H9 (cell line): Measurements from ENCODE around the gene FXYD3. TPM values are rescaled to one million over a fixed set of nuclear protein-coding genes. Genes with fewer than 3 reads are reported as not detected.

Experiments
- DNase-seq: peaks from one replicate; pipeline ENCODE4 v3.0.0-alpha.2; 2017
- H2AFZ ChIP-seq: one replicate; pipeline ENCODE4 v1.6.1; 2013; ENCODE audit warnings: mild to moderate bottlenecking, low read length, control low read depth, moderate library complexity
- H2AK5ac ChIP-seq: 2 replicates; pipeline ENCODE4 v1.6.1; 2013; ENCODE audit warnings: low read length, control low read depth, mixed read lengths; ENCODE audit not compliant: insufficient read length
- H2BK120ac ChIP-seq: one replicate; pipeline ENCODE4 v1.6.1; 2013; ENCODE audit warnings: low read depth, mild to moderate bottlenecking, low read length, control low read depth, inconsistent platforms; ENCODE audit not compliant: poor library complexity, severe bottlenecking
- H2BK12ac ChIP-seq: 2 replicates; pipeline ENCODE4 v1.6.1; 2013; ENCODE audit warnings: low read length, control low read depth, mixed read lengths, low read depth; ENCODE audit not compliant: insufficient read length
- H2BK15ac ChIP-seq: 2 replicates; pipeline ENCODE4 v1.6.1; 2013; ENCODE audit warnings: low read depth, low read length, control low read depth
- H2BK20ac ChIP-seq: one replicate; pipeline ENCODE4 v1.6.1; 2013; ENCODE audit warnings: low read depth, mild to moderate bottlenecking, low read length, control low read depth, inconsistent platforms; ENCODE audit not compliant: poor library complexity, severe bottlenecking
- H2BK5ac ChIP-seq: 2 replicates; pipeline ENCODE4 v1.6.1; 2013; ENCODE audit warnings: low read length, control low read depth, mixed read lengths; ENCODE audit not compliant: insufficient read length
- H3K14ac ChIP-seq: 2 replicates; pipeline ENCODE4 v1.6.1; 2013; ENCODE audit warnings: low read length, control low read depth; ENCODE audit not compliant: insufficient read depth
- H3K18ac ChIP-seq: 2 replicates; pipeline ENCODE4 v1.6.1; 2013; ENCODE audit warnings: low read depth, mild to moderate bottlenecking, mixed read lengths, low read length, control low read depth; ENCODE audit not compliant: insufficient read length
- H3K23ac ChIP-seq: 2 replicates; pipeline ENCODE4 v1.6.1; 2013; ENCODE audit warnings: low read length, control low read depth, mixed read lengths, low read depth; ENCODE audit not compliant: insufficient read length
- H3K23me2 ChIP-seq: 2 replicates; pipeline ENCODE4 v1.6.1; 2013; ENCODE audit warnings: low read depth, mild to moderate bottlenecking, mixed read lengths, low read length, control low read depth; ENCODE audit not compliant: insufficient read length, poor library complexity, severe bottlenecking
- H3K27ac ChIP-seq: 2 replicates; pipeline ENCODE4 v1.5.1; 2013; ENCODE audit warnings: low read length, control low read depth, mixed read lengths, low read depth; ENCODE audit not compliant: insufficient read length
- H3K27me3 ChIP-seq: 2 replicates; pipeline ENCODE4 v1.6.1; 2013; ENCODE audit warnings: low read length, control low read depth, inconsistent platforms; ENCODE audit not compliant: insufficient read depth
- H3K4ac ChIP-seq: 2 replicates; pipeline ENCODE4 v1.6.1; 2013; ENCODE audit warnings: low read depth, mild to moderate bottlenecking, control low read depth, inconsistent platforms, low read length, moderate library complexity
- H3K4me1 ChIP-seq: 2 replicates; pipeline ENCODE4 v1.6.1; 2013; ENCODE audit warnings: low read length, control low read depth, inconsistent platforms; ENCODE audit not compliant: insufficient read depth
- H3K4me2 ChIP-seq: 2 replicates; pipeline ENCODE4 v1.6.1; 2013; ENCODE audit warnings: low read length, control low read depth, mixed read lengths; ENCODE audit not compliant: insufficient read length, insufficient read depth
- H3K56ac ChIP-seq: 2 replicates; pipeline ENCODE4 v1.6.1; 2013; ENCODE audit warnings: low read depth, mild to moderate bottlenecking, mixed read lengths, low read length, control low read depth; ENCODE audit not compliant: insufficient read length
- H3K79me1 ChIP-seq: 2 replicates; pipeline ENCODE4 v1.6.1; 2013; ENCODE audit warnings: low read depth, mild to moderate bottlenecking, moderate library complexity, low read length, control low read depth, inconsistent platforms; ENCODE audit not compliant: insufficient read depth, poor library complexity, severe bottlenecking
- H3K79me2 ChIP-seq: 2 replicates; pipeline ENCODE4 v1.6.1; 2013; ENCODE audit warnings: low read length, control low read depth, inconsistent platforms; ENCODE audit not compliant: insufficient read depth
- H3K9ac ChIP-seq: 2 replicates; pipeline ENCODE4 v1.6.1; 2013; ENCODE audit warnings: low read length, control low read depth, mixed read lengths; ENCODE audit not compliant: insufficient read length; ENCODE audit errors: extremely low read depth
- H3K9me3 ChIP-seq: one replicate; pipeline ENCODE4 v1.6.1; 2013; ENCODE audit warnings: low read depth, low read length, inconsistent platforms; ENCODE audit not compliant: control insufficient read depth
- H3T11ph ChIP-seq: one replicate; pipeline ENCODE4 v1.6.1; 2013; ENCODE audit warnings: mild to moderate bottlenecking, low read length, control low read depth, inconsistent platforms
- H4K20me1 ChIP-seq: one replicate; pipeline ENCODE4 v1.6.1; 2013; ENCODE audit not compliant: control insufficient read depth, insufficient read length, insufficient read depth
- H4K5ac ChIP-seq: 2 replicates; pipeline ENCODE4 v1.6.1; 2013; ENCODE audit warnings: low read depth, mild to moderate bottlenecking, mixed read lengths, low read length, control low read depth; ENCODE audit not compliant: insufficient read length
- H4K8ac ChIP-seq: replicated peaks from 2 replicates; pipeline ENCODE4 v1.6.1; 2013; ENCODE audit warnings: low read length, control low read depth, mixed read lengths, low read depth; ENCODE audit not compliant: insufficient read length
- H4K91ac ChIP-seq: 2 replicates; pipeline ENCODE4 v1.6.1; 2013; ENCODE audit warnings: low read depth, mild to moderate bottlenecking, moderate library complexity, mixed read lengths, low read length, control low read depth; ENCODE audit not compliant: insufficient read length
- H3K27ac Mint-ChIP-seq, 3 experiments: 2 replicates in 2 of 3; 3 replicates in 1 of 3; pipeline ENCODE4 v1.8.0; 2020 to 2021; ENCODE audit warnings: mixed read lengths in 3 of 3, mild to moderate bottlenecking in 1 of 3, moderate library complexity in 1 of 3
- H3K27me3 Mint-ChIP-seq: 2 replicates; pipeline ENCODE4 v1.8.0; 2021; ENCODE audit warnings: low read depth, mild to moderate bottlenecking, moderate library complexity, mixed read lengths
- H3K36me3 Mint-ChIP-seq, 3 experiments: 2 replicates in 2 of 3; 3 replicates in 1 of 3; pipeline ENCODE4 v1.8.0; 2020 to 2021; ENCODE audit warnings: low read depth in 3 of 3, mixed read lengths in 3 of 3; ENCODE audit not compliant: insufficient read depth in 1 of 3
- H3K4me1 Mint-ChIP-seq, 2 experiments: 2 replicates each; pipeline ENCODE4 v1.8.0; 2020; ENCODE audit warnings: mixed read lengths in 2 of 2
- H3K4me3 Mint-ChIP-seq, 2 experiments: 2 replicates in 1 of 2; 3 replicates in 1 of 2; pipeline ENCODE4 v1.8.0; 2020 to 2021; ENCODE audit warnings: mild to moderate bottlenecking in 2 of 2, mixed read lengths in 2 of 2, moderate library complexity in 1 of 2
- H3K9me3 Mint-ChIP-seq, 2 experiments: 2 replicates in 1 of 2; 3 replicates in 1 of 2; pipeline ENCODE4 v1.8.0; 2020; ENCODE audit warnings: mild to moderate bottlenecking in 2 of 2, mixed read lengths in 2 of 2, moderate library complexity in 1 of 2
- CTCF ChIP-seq: fragments of 200-600 bp; sonication (generic); conservative IDR thresholded peaks from 3 replicates; pipeline ENCODE4 v1.8.0; 2021; ENCODE audit warnings: antibody characterized with exemption, mild to moderate bottlenecking
- WGBS: extraction: QIAGEN DNeasy Blood & Tissue Kit; methylation state at CpG from one replicate; pipeline ENCODE4 v1.1.7; 2013; ENCODE audit warnings: missing lambda C conversion rate, low lambda C conversion rate, mixed read lengths; ENCODE audit not compliant: insufficient read length; ENCODE audit errors: extremely low coverage; 5-methylcytosine and 5-hydroxymethylcytosine counted together
- total RNA-seq: library from RNA; stranded (reverse); gene quantifications from 2 replicates; pipeline ENCODE4 v1.2.1, GENCODE V29; 2021

The FXYD3 gene
- total RNA-seq, 1 experiment from 2014 or later = 1.5 TPM

- Histone ChIP-seq H3K9ac (no peak overlapping the region), H4K20me1 (no peaks in the 10 kb centered on the region), H4K5ac (no peak overlapping the region), H3K23me2 (peaks cover 24% of the 10 kb centered on the region), H3T11ph (no peak overlapping the region), H3K4ac (no peak overlapping the region), H3K23ac (no peak overlapping the region), H4K91ac (no peak overlapping the region), H3K9me3 (no peaks in the 10 kb centered on the region), H2BK15ac (no peak overlapping the region), H3K4me2 (peak overlapping the region; percentile 53), H2AFZ (no peak overlapping the region), H3K27me3 (no peaks in the 10 kb centered on the region; the same call in 1 of the 2 replicates), H3K18ac (no peak overlapping the region), H2BK12ac (no peak overlapping the region), H2AK5ac (no peak overlapping the region), H2BK5ac (no peak overlapping the region), H2BK120ac (no peak overlapping the region), H3K79me1 (no peaks in the 10 kb centered on the region), H2BK20ac (no peak overlapping the region), H3K14ac (no peak overlapping the region), H4K8ac (no peak overlapping the region), H3K56ac (no peak overlapping the region), H3K27ac (no peak overlapping the region), H3K79me2 (no peaks in the 10 kb centered on the region), H3K4me1 (peaks cover 2% of the 10 kb centered on the region; the same call in 1 of the 2 replicates)
- no peak for DNase-seq
- Mint-ChIP-seq H3K4me1 (peaks cover 43 to 59% of the 10 kb centered on the region in 2 experiments), H3K27ac (no peak overlapping the region), H3K9me3 (no peaks in the 10 kb centered on the region), H3K4me3 (peak overlapping the region in 1 of 2 experiments; percentile 76; a peak in 3 of 5 replicates), H3K36me3 (peaks cover 0 to 6% (median 2%) of the 10 kb centered on the region in 3 experiments; a peak in 1 of 7 replicates), H3K27me3 (peaks cover 52% of the 10 kb centered on the region)
- no peak for TF ChIP-seq CTCF
- no CpG with 5 or more reads among the region's 12 CpGs for WGBS
These were observed 24.8 kb downstream of the FXYD3 start for GRCh38 chr19:35140207-35140961.
